Medulla oblongata (tissue), 1 donor: Measurements from ENCODE around the gene SOX2.

Source experiments
- DNase-seq: peaks from one replicate; pipeline ENCODE4 v3.0.0-alpha.2; 2015; ENCODE audit errors: extremely low spot score

The SOX2 gene

GRCh38 chr3:181722766-181723425, 11.2 kb downstream of the SOX2 start:
- no peak for DNase-seq

- DNase-seq = peak; percentile 48
Measured at GRCh38 chr3:181723625-181724191, 12.0 kb downstream of the SOX2 start.

DNA sequence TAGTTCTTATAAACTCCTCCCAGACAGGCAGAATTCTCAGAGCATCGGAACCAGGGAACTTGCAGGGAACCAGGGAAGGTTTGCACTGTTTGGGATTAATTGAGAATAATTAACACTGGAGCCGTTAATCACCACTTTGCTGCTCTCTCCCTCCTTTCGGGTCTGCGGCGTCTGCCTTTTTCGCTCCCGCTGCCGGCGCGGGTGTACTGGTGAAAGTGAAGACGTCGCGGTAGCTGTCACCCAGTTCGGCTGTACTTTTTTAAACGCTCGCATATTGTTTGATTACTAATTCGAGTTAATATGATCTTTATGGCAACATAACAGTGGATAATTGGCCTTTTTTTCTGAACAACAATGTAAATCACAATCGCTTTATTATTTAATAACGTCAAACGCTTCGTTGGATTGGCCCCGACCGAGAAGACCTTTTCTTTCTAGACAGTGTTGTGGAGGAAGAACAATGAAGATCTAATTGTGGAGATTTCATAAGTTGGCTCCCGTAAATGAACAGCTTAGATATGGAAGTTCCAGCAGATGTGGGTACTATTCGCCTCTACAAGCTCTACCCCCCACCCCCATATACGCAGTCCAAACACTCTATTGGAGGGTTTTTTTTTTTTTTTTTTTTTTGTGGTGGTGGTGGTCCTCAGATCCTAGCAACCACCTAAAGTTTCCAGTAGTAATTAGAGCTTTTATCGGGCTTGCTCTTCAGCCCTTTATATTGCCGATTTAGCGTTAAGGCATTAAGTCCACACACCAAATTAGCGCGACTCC, 12.7 kb downstream of the SOX2 start:
- DNase-seq = no peak

- no peak for DNase-seq
Measured at GRCh38 chr3:181725131-181725731, 13.5 kb downstream of the SOX2 start.

- DNase-seq = peak; percentile 83
Measured at GRCh38 chr3:181725830-181726229, 14.1 kb downstream of the SOX2 start.

DNA sequence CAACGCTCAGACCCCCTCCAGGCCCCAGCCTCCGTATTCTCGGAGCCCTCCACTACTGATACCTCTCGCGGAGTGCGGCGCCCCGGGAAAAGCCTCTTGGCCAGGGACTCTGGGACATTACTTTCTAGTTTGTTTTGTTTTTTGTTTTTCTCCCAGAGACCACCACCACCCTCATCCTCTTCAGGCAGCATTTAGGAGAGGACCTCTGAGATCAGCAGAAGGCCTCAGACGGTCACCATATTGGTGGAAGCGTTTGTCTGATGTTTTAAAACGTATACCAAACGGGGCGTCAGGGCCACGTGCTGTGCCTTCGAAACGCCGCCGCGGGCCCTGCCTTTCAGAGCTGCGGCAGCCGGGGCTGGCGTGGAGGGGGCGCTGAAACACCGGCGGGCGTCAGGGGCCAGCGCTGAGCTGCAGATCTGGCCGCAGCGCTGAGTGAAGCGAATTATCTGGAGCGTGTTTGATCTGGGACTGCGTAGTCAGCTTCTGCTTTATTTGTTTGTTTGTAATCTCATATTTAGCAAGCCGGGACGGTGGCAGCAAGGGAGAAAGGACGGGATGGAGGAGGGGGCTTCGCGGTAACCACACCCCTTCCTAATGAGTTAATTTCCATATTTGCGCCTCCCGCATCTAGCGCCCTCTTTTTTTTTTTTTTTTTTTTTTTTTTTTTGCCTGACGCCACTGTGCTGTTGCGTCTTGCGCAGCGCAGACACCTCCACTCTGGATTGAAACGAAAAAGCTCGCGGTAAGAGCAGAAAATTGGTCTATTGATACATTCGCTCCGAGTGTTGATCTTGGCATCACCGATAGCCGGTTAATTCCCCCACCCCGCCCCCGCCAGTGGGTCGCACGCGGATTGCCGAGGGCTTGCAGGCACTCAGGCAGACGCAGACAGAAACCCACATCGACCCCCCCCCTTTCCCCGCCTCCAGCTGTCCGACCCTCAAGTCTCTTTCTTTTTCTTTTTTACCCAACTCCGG, 14.9 kb downstream of the SOX2 start:
- DNase-seq = no peak

DNA sequence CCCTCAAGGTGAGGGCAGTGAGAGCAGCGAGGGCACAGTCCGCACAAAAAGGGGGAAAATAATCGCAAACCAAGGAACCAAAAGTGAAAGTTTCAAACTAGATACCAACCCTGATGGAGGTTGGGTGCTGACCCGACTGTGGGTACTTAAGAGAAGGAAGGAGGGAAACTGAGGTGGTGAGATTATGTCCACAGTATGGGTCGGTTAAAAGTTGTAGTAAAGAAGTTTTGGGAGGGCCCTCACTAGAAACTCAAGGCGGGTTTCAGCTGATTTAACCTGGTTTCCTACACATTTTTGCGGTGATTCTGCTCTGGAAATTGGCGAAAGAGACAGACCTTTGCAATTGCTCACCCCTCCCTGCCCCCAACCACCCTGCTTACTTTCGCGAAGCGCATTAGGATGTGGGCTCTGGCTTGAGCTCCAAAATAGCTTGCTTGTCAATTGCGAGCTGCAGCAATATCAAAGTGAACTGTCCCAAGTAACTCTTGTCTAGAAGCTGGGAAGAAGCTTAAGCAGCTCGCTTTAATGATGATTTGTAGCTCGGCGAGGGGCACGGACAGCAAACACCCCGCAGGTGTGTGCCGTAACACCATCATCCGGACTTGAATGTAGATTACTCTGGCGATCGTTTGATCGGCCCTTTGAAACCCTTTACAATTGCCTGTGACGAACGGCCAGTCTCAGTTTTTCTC, 15.8 kb downstream of the SOX2 start:
- no peak for DNase-seq

DNA sequence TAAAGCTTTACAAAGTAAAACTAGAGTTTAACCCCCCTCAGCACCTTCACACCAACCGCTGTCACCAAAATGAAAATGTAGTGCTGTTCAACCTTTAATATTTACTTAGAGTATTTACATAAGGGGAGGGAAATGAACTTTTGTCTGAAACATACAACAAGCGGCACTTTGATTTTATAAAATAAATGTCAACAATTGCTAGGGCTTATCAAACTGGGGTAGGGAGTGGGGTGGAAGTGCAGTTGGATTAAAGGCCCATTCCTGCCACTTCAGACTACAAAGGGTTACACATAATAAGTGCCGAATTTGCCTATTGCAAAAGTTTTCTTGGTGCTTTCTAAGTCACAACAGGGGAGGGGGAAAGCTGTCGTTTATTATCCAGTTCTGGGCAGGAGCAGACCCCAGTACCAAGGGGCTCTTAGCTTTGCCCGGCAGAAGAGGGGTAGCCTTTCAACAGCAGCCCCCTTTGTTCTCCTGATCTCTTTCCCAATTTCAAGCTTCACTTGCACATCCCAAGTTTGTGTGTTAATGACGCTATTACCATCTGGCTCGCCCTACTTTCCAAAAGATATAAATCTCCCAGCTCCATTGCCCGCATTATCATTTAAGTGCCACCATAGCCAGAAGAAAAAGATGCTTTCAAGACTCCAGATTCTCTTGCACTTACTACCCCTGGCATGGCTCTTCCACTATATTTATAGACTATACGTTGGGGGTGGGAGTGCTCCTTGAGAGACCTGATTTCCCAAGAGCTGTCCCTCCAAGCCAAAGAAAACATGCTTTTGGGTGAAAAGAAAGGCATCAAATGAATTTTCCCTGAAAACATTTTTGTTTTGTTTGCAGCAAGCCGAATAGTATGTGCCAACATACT, 17.0 kb downstream of the SOX2 start:
- no peak for DNase-seq

DNA sequence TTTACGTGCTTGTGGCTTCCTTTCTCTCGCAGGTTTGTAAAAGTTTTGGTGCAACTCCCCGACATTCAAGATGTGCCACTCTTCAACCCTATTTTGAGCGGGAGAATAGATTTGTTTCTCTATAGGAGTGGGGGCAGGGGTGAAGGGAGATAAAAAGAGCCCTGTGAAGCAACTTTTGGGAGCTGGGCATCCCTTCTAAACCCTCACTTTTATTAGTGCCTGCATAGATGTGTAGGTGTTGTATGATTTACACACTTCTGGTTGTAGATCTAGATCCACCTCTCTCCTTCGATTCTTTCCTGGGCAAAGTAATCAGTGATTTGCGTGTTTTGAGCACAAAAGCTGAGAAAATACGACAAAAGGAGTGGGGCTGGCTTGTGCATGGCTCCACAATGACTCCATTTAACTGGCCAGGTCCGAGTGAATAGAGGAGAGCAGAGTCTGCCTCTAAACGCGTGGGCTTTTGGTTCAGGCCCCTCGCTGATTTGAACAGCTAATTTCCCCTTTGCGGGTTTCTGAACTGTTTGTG, 17.7 kb downstream of the SOX2 start:
- DNase-seq = peak; percentile 63

- no peak for DNase-seq
Measured at GRCh38 chr3:181730316-181730715, 18.6 kb downstream of the SOX2 start.

- no peak for DNase-seq
Measured at GRCh38 chr3:181730934-181731333, 19.2 kb downstream of the SOX2 start.

- no peak for DNase-seq
Measured at GRCh38 chr3:181735911-181736310, 24.2 kb downstream of the SOX2 start.

DNA sequence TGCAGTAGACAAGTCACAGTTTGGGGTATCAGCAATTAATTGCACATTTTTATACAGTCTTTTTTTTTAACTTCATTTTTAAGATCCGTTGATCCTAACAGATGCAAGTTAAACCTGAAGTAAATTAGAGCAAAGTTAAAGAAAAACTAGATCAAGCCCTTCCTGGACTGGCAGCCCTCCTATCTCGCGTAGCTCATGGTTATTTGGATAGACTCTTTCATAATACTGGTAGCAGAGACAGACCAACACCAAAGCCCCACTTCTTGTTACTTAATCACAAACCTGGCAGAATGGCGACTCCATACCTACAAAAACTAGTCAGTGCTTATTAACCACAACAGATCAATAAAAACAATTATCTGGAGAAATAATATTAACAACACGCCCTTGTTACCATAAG, 26.8 kb downstream of the SOX2 start:
- DNase-seq = no peak

GRCh38 chr3:181739628-181740027, 27.9 kb downstream of the SOX2 start:
- no peak for DNase-seq

DNA sequence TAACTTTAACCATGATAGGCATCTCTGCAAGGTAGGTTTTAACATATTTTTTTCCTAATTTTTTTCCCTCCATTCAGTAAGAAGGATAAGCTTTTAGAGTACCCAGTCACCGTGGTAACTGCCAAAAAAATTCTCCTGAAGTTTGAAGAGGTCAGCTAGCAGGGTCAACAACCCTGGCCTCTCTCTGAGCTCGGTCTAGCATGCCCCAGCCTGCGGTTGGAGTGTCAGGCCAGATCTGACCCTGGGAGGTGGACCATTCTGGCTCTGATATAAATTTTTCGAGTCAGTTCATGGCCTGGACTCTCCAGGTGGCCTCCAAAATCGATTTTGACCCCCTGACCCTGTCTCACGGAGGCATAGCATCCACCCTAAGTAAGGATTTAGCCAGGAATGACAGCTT, 29.7 kb downstream of the SOX2 start:
- no peak for DNase-seq

DNA sequence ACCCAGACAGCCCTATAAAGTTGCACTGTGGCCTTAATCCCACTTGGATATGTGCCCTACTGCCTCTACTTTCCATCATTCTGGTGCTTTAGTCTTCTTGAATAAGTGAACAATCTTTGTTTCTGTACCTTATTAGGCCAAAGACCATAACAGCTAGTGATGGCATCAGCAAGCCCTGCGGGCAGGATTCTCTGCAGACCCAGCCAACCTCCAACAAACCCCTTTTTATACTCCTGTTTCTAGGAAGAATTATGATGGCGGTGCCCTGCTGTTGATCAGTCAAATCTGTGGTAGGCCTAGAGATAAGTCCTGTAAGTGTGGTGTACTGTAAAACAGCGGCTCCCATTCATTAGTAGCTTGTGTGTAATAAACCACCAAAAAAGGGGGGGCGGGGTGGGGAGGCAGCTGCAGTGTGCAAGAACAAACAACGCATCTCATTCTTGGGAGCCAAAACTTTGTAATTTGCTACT, 40.5 kb downstream of the SOX2 start:
- DNase-seq = peak; percentile 84

GRCh38 chr3:181753391-181753790, 41.7 kb downstream of the SOX2 start:
- no peak for DNase-seq

- no peak for DNase-seq
Measured at GRCh38 chr3:181755959-181756358, 44.2 kb downstream of the SOX2 start.

DNA sequence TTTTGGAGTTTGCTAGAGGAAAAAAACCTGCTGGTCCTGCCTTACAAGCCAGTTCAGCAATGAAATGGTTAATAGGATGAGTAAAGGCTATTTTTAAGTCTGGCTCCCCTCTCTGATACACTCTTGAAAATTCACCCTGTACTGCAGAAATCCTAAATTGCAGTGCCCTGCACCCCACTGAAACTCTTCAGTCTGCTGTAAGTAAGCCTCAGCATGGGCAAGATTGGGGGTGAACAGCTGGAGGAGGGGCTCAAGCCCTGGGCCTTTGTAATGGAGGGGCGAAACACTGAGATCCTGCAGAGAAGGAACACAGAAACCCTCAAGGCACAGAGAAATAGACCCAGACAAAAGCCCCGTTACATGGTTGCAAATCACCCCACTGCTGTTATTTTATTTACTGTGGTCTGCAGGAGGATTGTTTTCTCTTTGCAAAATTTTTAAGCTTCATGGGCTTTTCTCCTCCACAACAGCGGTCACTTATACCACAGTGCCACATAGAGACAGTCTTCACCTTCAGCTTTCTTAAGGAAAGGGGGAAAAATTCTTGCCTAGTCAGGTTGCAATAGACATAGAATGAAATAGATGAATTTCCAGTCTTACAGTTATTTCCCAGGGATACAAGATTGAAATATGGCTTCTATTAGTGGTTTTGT, 45.0 kb downstream of the SOX2 start:
- DNase-seq = no peak
